Breast epithelium (tissue), 3 donors: ENCODE data around the gene MPDU1.

Experiments used
- CTCF ChIP-seq, 3 donors: fragments of 450-650 bp; IDR thresholded peaks; one replicate each; pipeline ENCODE4 v1.5.1; 2016 to 2017; ENCODE audit warnings: antibody characterized with exemption in 3 of 3, mild to moderate bottlenecking in 3 of 3, moderate library complexity in 3 of 3
- POLR2A ChIP-seq: fragments of 450-650 bp; IDR thresholded peaks from one replicate; pipeline ENCODE4 v1.6.1; 2016; ENCODE audit warnings: antibody characterized with exemption, mild to moderate bottlenecking, moderate library complexity
- POLR2AphosphoS5 ChIP-seq, 3 donors: sonication (generic); formaldehyde crosslinking; IDR thresholded peaks; one replicate each; pipeline ENCODE4 v1.6.1; 2017; ENCODE audit warnings: antibody characterized with exemption in 3 of 3

GRCh38 chr17:7549401-7550055, 34.1 kb upstream of the MPDU1 start:
- TF ChIP-seq POLR2A (no peak), CTCF (IDR thresholded peaks at IDR 0.05) (no peak), POLR2AphosphoS5 (IDR thresholded peaks at IDR 0.05) (no peak)
